ENCODE data around the gene PDLIM7. TPM values are rescaled to one million over a fixed set of nuclear protein-coding genes. Genes with fewer than 3 reads are reported as not detected.

The PDLIM7 gene
- total and polyA plus RNA-seq, 4 donors, result 184 to 1,248 (median 620) TPM

DNA sequence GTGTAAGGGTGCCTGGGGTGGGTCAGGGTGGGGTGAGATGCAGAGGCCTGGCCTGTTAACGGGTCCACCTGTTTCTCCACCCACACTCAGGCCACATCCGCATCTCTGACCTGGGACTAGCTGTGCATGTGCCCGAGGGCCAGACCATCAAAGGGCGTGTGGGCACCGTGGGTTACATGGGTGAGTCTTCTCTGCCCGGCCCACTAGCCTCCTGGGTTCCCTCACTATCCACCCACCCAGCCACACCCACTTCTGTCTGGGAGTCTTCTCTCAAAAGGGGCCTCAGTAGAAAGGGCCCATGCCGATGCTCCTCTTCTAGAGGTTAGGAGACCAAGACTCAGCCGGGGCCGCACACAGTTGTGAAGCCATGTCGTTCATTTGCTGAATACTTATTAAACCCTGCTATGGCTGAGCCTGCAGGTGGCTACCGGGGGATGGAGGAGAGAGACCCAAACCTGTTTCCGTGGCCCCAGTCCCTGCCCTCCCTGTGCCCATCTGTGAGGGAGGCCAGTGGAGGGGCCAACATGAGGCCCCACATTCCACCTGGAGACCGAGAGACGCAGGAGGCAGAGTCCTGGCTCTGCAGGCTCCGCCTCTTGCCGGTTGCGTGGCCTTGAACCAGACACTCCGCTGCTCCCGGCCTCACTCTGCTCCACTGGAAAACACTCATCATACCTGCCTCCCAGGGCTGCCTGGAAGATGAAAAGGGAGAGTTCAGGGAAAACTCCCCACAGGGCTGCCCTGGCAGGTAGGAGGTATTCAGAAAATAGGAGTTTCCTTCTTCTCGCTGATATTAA is 62.3 kb downstream of the PDLIM7 start:
- WGBS, 2 donors, result 94 to 95% methylated on average over 20 of the region's 20 CpGs
- H3K27ac ChIP-seq (ENCODE audit: low read depth in 1 of 2, low read length in 2 of 2), result no peak overlapping the region
- intact Hi-C loops (cut with DNase I), result no loop called here
- H3K27me3 ChIP-seq (ENCODE audit: control insufficient read depth in 1 of 2, insufficient read depth in 2 of 2, low read length in 1 of 2), result no peaks in the 10 kb centered on the region
- no peak for DNase-seq
- H3K4me3 ChIP-seq (ENCODE audit: low read length in 2 of 2), result no peak overlapping the region
- H3K9me3 ChIP-seq (ENCODE audit: control insufficient read depth, low read length), result no peaks in the 10 kb centered on the region
- no peak for ATAC-seq (ENCODE audit: low FRiP score)
- H3K4me1 ChIP-seq (ENCODE audit: control insufficient read depth in 1 of 2, insufficient read depth in 2 of 2, low read length in 2 of 2), result no peaks in the 10 kb centered on the region
- no peaks in the 10 kb centered on the region for H3K36me3 ChIP-seq (ENCODE audit: control insufficient read depth in 1 of 2, insufficient read depth in 2 of 2, low read length in 1 of 2)

- no peaks in the 10 kb centered on the region for H3K36me3 ChIP-seq (ENCODE audit: control insufficient read depth in 1 of 2, insufficient read depth in 2 of 2, low read length in 1 of 2)
- DNase-seq, result no peak
- WGBS, 2 donors, result 90 to 91% methylated on average over 8 of the region's 8 CpGs
These were observed 63.0 kb downstream of the PDLIM7 start for GRCh38 chr5:177434437-177434836.

DNA sequence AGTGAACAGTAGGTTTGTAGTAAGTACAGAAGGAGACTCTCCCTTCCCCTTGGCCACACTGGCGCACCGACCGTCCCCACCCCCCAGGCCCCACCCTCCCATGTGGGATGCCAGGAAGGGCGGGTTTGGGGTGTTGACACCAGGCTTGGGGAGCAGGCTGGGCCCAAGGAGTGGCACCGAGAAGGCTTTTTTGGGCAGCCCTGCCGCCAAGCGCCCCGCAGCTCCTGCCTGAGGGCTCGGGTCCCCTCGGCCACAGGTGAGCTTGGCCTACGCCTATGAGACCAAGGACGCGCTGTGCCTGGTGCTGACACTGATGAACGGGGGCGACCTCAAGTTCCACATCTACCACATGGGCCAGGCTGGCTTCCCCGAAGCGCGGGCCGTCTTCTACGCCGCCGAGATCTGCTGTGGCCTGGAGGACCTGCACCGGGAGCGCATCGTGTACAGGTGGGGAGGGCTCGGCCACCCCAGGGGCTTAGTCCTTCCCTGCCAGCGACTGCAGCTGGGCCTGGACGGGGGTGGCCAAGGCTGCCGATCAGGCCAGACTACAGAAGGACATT is 63.7 kb downstream of the PDLIM7 start:
- no peaks in the 10 kb centered on the region for H3K4me1 ChIP-seq (ENCODE audit: control insufficient read depth in 1 of 2, insufficient read depth in 2 of 2, low read length in 2 of 2)
- H3K27me3 ChIP-seq (ENCODE audit: control insufficient read depth in 1 of 2, insufficient read depth in 2 of 2, low read length in 1 of 2), result no peaks in the 10 kb centered on the region
- no peak overlapping the region for H3K27ac ChIP-seq (ENCODE audit: low read depth in 1 of 2, low read length in 2 of 2)
- 92 to 95% methylated on average over 26 to 29 of the region's 29 CpGs for WGBS, 2 donors
- DNase-seq (no peak), ATAC-seq (ENCODE audit: low FRiP score) (no peak)
- no peaks in the 10 kb centered on the region for H3K9me3 ChIP-seq (ENCODE audit: control insufficient read depth, low read length)
- intact Hi-C loops (cut with DNase I), result no loop called here
- H3K4me3 ChIP-seq (ENCODE audit: low read length in 2 of 2), result no peak overlapping the region
- no peaks in the 10 kb centered on the region for H3K36me3 ChIP-seq (ENCODE audit: control insufficient read depth in 1 of 2, insufficient read depth in 2 of 2, low read length in 1 of 2)

More at GRCh38 chr5:177434437-177434836, 63.0 kb downstream of the PDLIM7 start:
- Histone ChIP-seq H3K27me3 (ENCODE audit: control insufficient read depth in 1 of 2, insufficient read depth in 2 of 2, low read length in 1 of 2) (no peaks in the 10 kb centered on the region), H3K27ac (ENCODE audit: low read depth in 1 of 2, low read length in 2 of 2) (no peak overlapping the region), H3K9me3 (ENCODE audit: control insufficient read depth, low read length) (no peaks in the 10 kb centered on the region), H3K4me3 (ENCODE audit: low read length in 2 of 2) (no peak overlapping the region), H3K4me1 (ENCODE audit: control insufficient read depth in 1 of 2, insufficient read depth in 2 of 2, low read length in 2 of 2) (no peaks in the 10 kb centered on the region)
- intact Hi-C loops (cut with DNase I), result no loop called here
- no peak for ATAC-seq (ENCODE audit: low FRiP score)

Other genes with a start within 250 kb of the PDLIM7 start
- 10 to 100 TPM; 19.6 to 28.7 TPM for gene RAB24, start 193.9 kb downstream of the PDLIM7 start, total RNA-seq
- 10 to 100 TPM; 49.6 to 80.7 TPM for gene RAB24, start 193.9 kb downstream of the PDLIM7 start, polyA plus RNA-seq
- 10 to 100 TPM; 57.2 to 72.7 TPM for gene PRELID1, start 193.8 kb downstream of the PDLIM7 start, total RNA-seq
- gene PRELID1, start 193.8 kb downstream of the PDLIM7 start, polyA plus RNA-seq, result 100 to 1,000 TPM in 1 of 2 donors, 10 to 100 TPM in 1; 91.0 to 104 TPM
- 1 to 10 TPM; 9.1 to 9.2 TPM for gene MXD3, start 185.7 kb downstream of the PDLIM7 start, total RNA-seq
- 10 to 100 TPM in 1 of 2 donors, 1 to 10 TPM in 1; 4.1 to 52.6 TPM for gene MXD3, start 185.7 kb downstream of the PDLIM7 start, polyA plus RNA-seq
- 10 to 100 TPM; 86.2 to 89.0 TPM for gene LMAN2, start 145.9 kb downstream of the PDLIM7 start, total RNA-seq
- gene LMAN2, start 145.9 kb downstream of the PDLIM7 start, polyA plus RNA-seq, result 100 to 1,000 TPM; 142 to 145 TPM
- gene RGS14, start 139.7 kb downstream of the PDLIM7 start, total RNA-seq, result 10 to 100 TPM in 1 of 2 donors, 1 to 10 TPM in 1; 8.8 to 15.0 TPM
- 1 to 10 TPM; 5.7 to 9.4 TPM for gene RGS14, start 139.7 kb downstream of the PDLIM7 start, polyA plus RNA-seq
- gene SLC34A1, start 113.2 kb downstream of the PDLIM7 start, total RNA-seq, result not detected
- not detected for gene SLC34A1, start 113.2 kb downstream of the PDLIM7 start, polyA plus RNA-seq
- gene PFN3, start 96.9 kb downstream of the PDLIM7 start, total RNA-seq, result not detected
- not detected for gene PFN3, start 96.9 kb downstream of the PDLIM7 start, polyA plus RNA-seq
- under 1 TPM; 0.23 to 0.33 TPM for gene F12, start 88.0 kb downstream of the PDLIM7 start, total RNA-seq
- gene F12, start 88.0 kb downstream of the PDLIM7 start, polyA plus RNA-seq, result 1 to 10 TPM in 1 of 2 donors, not detected in 1; 1.8 TPM
- 10 to 100 TPM; 26.8 to 27.6 TPM for gene GRK6, start 70.9 kb downstream of the PDLIM7 start, total RNA-seq
- 10 to 100 TPM; 13.0 to 14.1 TPM for gene GRK6, start 70.9 kb downstream of the PDLIM7 start, polyA plus RNA-seq
- gene PRR7, start 50.8 kb downstream of the PDLIM7 start, total RNA-seq, result 1 to 10 TPM; 1.9 to 2.0 TPM
- under 1 TPM in 1 of 2 donors, not detected in 1; 0.74 TPM for gene PRR7, start 50.8 kb downstream of the PDLIM7 start, polyA plus RNA-seq
- gene DBN1, start 24.0 kb downstream of the PDLIM7 start, total RNA-seq, result 100 to 1,000 TPM in 1 of 2 donors, 10 to 100 TPM in 1; 66.3 to 140 TPM
- 10 to 100 TPM; 23.7 to 68.9 TPM for gene DBN1, start 24.0 kb downstream of the PDLIM7 start, polyA plus RNA-seq
- gene DOK3, start 12.2 kb upstream of the PDLIM7 start, total RNA-seq, result 10 to 100 TPM; 15.0 to 21.6 TPM
- 1 to 10 TPM; 2.7 to 4.4 TPM for gene DOK3, start 12.2 kb upstream of the PDLIM7 start, polyA plus RNA-seq
- gene DDX41, start 19.4 kb upstream of the PDLIM7 start, total RNA-seq, result 10 to 100 TPM; 45.0 to 54.9 TPM
- gene DDX41, start 19.4 kb upstream of the PDLIM7 start, polyA plus RNA-seq, result 10 to 100 TPM; 46.5 to 95.4 TPM
- 100 to 1,000 TPM in 1 of 2 donors, 10 to 100 TPM in 1; 67.5 to 113 TPM for gene FAM193B, start 57.0 kb upstream of the PDLIM7 start, total RNA-seq
- 100 to 1,000 TPM in 1 of 2 donors, 10 to 100 TPM in 1; 49.5 to 533 TPM for gene FAM193B, start 57.0 kb upstream of the PDLIM7 start, polyA plus RNA-seq
- 100 to 1,000 TPM; 119 to 137 TPM for gene TMED9, start 94.6 kb upstream of the PDLIM7 start, total RNA-seq
- gene TMED9, start 94.6 kb upstream of the PDLIM7 start, polyA plus RNA-seq, result 100 to 1,000 TPM; 110 to 124 TPM
- 10 to 100 TPM; 18.9 to 22.6 TPM for gene B4GALT7, start 102.5 kb upstream of the PDLIM7 start, total RNA-seq
- gene B4GALT7, start 102.5 kb upstream of the PDLIM7 start, polyA plus RNA-seq, result 10 to 100 TPM; 19.0 to 36.8 TPM